HG03066 (cell line): ENCODE measurements around the gene PTPRU.
"Not testable (repeated sequence)": the region's sequence is repeated elsewhere in the genome, so short reads cannot be mapped to it uniquely, and the experiment has no call there.

ENCODE experiments used
- ATAC-seq: cut with Tn5 transposase; IDR thresholded peaks from one replicate; pipeline ENCODE4 v1.9.1; 2021; ENCODE audit warnings: low read depth; ENCODE audit not compliant: unreplicated experiment

PTPRU gene

DNA sequence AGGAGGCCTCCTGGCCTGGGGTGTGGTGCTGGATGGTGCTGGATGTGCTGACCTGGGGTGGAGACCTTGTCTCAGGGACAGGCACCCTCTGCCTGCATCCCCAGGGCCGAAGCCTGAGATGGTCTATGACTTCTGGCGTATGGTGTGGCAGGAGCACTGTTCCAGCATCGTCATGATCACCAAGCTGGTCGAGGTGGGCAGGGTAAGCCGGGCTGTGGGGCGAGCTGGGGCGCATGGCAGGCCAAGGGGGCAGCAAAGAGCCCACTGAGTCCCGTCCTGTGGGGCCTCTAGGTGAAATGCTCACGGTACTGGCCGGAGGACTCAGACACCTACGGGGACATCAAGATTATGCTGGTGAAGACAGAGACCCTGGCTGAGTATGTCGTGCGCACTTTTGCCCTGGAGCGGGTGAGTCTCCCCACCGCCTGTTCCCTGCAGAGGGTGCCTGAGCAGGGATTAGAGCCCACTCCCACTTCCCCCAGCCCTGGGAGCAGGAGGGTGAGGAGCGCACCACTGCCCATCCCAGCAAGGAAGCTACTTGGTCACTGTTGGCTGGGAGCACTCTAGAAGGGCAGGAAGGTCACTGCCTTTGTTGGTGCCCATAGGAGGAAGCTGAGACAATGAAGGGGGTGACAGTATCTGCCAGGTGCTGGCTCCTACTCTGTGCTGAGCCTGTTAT lies 75.2 kb downstream of the PTPRU start:
- ATAC-seq, result no peak

DNA sequence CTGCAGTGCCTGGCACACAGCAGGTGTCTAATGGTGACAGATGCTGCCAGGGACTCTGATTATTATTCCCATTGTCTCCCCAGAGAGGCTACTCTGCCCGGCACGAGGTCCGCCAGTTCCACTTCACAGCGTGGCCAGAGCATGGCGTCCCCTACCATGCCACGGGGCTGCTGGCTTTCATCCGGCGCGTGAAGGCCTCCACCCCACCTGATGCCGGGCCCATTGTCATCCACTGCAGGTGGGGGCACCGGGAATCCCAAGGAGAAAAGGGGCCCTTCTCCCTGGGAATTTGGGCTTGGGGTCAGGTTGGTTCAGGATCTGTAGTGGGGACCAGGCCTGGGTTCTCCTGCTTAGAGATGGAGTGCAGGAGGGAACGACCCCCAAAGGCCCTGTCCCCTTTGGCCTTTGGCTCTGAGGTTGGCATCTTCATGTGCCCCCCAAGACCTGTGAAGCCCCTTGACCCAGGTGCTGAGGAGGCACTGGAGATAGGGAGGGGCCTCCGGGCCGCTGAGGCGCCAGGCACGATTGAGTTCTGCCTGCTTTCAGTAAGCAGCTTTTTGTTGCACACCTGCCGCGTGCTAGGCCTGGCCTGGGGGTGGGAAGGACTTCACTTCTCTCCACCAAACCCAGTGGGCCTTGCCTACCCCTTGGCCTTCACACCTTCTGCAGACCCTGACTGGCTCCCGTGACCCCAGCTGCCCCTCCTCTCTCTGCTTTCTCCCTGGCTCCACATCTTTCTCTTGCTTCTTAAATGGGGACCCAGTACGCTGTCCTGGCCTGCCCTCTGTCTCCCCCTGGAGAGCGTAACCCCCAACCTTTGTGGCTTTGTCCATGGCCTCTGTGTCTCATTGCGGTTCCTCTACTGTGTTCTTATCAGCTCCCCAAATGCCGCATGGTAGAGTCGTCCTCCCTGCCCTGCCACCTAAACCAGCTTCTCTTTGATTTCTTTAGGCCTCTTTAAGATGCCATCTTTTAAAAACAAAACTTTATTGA lies 76.4 kb downstream of the PTPRU start:
- no peak for ATAC-seq

DNA sequence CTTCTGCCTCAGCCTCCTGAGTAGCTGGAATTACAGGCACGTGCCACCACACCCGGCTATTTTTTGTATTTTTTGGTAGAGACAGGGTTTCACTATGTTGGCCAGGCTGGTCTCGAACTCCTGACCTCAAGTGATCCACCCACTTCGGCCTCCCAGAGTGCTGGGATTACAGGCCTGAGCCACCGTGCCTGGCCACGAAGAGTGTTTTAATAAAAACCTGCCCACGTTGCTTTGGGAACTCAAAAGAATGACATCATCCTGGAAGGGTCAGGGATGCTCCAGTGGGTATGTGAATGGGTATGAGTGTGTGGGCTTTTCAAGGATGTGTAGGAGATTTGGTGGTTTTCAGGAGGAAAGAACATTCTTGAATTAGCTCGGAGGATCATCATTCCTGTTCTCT lies 78.4 kb downstream of the PTPRU start:
- not testable (repeated sequence) for ATAC-seq

DNA sequence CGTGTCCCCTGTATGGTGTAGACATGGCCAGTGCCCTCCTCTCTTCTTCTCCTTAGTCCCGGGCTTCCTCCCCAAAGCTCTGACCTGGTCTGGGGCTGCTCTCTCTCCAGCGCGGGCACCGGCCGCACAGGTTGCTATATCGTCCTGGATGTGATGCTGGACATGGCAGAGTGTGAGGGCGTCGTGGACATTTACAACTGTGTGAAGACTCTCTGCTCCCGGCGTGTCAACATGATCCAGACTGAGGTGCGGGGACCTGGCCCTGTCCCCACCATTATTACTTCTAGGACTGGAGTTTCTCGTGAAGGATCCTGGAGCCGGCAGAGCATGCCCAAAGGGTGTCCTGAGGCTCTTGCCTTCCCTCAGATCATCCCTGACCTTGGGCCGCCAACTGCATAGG lies 78.9 kb downstream of the PTPRU start:
- no peak for ATAC-seq

DNA sequence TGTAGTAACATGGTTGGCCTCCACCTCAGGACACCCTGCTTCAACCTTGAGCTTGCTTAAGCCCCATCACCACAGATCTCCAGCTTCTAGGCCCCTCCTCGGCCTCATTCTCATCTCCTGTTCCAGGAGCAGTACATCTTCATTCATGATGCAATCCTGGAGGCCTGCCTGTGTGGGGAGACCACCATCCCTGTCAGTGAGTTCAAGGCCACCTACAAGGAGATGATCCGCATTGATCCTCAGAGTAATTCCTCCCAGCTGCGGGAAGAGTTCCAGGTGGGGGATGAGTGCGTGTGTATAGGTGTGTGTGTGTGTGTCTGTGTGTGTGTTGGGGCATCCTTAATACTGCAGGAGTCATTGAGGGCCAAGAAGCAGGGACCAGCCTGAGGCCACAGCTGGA lies 79.6 kb downstream of the PTPRU start:
- ATAC-seq, result no peak

DNA sequence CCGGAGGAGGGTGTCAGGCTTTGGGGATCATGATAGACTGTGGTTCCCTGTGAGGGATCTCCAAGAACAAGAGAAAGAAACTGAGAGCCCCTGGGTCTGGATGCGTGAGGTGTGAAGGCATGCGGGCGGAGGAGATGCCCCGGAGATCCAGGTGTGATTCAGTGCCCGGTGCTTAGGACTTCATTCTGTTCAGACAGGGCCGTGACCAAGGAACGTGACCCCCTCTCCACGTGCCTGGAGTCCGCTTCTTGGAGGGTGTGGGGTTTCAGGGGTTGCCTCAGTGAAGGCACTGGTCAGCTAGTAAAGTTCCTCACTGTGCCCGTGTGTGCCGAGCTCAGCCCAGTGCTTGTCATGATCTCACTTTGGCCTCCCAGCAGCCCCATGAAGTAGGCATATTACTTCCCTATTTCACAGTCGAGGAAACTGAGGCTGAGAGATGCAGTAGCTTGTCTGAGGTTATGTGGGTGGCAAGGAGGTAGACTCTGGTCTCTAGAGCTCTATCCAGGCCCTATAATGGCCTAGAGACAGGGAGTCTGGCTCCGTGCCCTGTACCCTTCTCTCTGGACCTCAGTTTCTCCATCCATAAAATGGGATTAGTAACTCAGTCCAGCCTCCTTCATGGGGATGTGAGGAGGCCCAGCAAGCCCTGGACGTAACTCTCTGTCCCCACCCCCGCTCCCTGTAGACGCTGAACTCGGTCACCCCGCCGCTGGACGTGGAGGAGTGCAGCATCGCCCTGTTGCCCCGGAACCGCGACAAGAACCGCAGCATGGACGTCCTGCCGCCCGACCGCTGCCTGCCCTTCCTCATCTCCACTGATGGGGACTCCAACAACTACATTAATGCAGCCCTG lies 81.0 kb downstream of the PTPRU start:
- no peak for ATAC-seq

DNA sequence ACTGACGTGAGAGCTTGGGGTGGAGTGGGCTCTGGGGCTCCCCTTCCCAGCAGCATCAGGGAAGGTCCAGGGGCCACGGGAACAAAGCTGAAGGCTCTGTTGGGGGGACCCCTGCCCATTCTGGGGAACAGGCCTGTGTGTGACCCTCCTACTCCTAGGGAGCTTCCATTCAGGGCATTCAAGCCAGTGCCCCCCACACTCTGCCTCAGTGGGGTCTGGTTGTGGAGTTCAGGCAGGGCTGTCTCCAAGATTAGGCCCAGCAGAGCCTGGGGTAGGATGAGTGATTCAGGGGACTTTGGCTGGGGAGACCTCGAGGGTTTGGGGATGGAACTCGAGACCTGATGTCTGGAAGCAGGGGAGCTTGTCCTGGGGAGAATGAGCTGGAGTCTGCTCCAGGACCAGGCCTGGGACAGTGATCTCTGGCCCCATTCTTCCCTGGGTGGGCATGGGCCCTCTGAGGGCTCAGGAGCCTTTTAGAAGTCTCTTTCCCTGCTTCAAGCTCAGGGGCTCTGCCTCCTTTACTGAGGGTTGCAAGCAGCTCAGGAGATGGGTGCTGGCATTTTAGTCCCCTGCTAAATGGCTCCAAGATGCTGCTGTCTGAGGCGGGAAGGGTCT lies 81.7 kb downstream of the PTPRU start:
- no peak for ATAC-seq

DNA sequence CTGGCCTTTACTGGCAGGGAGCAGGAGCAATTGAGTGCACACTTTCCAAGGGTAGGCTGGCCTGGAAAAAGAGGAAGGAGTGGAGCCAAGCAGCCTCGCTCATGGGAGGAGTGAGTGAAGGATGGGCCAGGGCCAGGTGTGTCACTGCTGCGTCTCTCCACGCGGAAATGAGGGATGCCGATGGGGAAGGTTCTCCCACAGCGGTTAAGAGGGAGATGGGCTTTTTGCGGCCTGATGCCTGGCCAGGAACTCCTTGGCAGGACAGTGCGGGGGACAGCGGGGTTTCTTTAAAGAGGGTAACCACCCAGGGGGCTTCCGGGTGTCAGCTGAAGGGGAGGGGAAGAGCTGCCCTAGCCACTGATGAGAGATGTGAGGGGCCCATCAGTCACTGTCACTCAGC lies 82.4 kb downstream of the PTPRU start:
- ATAC-seq, result no peak

DNA sequence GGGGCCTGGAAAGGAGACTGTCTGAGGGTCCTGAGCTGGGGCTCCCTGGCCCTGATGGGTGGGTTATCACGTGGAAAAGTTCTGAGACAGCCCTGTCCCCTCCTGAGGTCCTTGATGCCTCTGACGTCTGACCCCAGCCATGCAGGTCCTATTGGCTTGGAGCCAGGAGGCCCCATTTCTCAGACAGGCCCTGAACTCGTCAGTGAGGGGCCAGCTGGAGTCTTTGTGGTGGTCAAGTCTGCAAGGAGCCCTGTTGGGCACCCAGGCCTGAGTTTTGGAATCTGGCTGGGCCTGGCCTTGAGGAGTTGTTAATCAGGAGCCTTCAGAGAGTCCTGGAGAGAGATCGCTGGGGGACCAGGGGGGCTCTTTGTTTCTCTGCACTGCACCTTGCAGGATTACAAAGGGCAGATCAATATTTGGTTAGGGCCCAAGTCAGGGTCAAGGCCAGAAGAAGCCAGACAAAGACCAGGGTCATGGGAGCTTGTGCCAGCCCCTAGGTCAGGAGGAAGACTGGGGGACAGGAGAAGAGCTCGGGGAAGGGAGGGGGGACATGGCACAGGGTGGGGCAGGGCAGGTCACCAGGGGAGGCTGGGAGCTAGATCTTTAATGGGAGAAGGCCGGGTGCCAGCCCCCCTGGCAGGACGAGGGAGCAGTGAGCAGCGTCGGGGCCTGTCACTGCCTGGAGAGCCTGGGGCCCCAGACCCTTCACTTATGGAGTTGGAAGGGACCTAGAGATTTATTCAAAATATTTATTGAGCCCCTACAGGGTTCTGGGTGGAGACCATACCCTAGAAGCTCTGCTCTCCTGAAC lies 83.2 kb downstream of the PTPRU start:
- no peak for ATAC-seq

DNA sequence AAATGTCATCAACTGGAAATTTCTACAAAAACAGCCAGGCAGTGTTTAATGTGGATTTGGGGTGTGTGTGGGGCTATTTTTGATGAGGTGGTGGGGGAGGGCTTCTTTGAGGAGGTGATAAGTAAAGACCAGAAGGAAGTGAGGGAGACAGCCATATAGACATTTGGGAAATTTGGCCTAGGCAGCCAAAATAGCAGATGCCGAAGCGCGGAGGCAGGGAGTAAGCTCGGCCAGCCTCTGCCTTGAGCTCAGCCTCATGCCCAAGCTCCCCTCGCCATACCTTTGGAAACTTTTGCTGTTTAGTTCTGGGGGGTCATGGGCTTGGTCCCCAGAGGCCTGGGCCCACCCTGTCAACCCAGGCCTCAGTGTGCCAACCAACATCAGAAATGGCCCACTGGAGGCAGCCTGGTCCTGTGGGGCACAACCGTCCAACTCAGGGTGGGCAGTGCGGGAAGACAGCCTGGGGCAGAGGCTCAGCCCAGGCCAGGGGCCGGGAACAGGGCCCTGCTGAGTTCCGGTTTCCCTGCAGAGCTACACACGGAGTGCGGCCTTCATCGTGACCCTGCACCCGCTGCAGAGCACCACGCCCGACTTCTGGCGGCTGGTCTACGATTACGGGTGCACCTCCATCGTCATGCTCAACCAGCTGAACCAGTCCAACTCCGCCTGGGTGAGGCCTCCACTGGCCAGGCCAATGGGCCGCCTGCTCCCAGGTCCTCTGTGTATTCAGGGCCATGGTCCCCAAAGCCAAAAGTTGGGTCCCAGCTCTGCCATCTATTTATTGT lies 84.0 kb downstream of the PTPRU start:
- ATAC-seq, result no peak

DNA sequence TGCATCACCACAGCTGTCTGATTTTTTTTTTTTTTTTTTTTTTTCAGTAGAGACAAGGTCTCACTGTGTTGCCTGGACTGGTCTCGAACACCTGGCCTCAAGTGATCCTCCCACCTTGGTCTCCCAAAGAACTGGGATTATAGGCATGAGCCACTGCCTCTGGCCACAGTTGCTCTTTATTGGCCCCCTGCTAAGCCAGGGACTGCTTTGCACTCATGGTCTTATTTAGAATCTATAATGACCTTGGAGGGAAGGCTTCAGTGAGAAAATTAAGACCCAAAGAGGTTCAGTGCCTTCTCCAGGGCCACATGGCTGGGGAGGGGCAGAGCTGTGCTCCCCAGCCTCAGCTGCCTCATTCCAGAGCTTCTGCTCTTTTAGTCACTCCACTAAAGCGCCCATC lies 84.9 kb downstream of the PTPRU start:
- no peak for ATAC-seq

DNA sequence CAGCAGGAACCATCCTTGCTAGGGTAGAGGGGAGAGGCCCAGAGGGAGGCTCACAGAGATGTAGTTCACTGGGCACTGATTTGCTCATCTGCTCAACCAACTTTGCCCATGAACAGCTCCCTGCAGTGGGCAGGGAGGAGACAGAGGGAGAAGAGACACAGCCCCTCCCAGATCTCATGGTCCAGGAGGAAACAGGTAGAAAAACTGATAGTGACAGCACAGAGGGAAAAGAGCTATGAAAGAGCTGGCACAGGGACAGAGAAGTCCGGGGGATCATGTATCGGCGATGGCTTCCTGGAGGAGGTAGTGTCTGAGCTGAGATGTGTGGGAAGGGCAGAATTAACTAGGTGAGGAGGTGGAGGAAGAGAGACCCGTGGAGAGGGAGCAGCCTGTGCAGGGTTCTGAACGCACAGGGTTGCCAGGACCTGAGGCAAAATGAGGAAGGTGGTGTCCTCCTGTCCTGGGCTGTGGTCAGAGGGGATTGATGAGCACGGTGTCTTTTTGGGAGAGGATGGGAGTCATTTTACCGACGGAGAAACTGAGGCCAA lies 85.9 kb downstream of the PTPRU start:
- no peak for ATAC-seq

DNA sequence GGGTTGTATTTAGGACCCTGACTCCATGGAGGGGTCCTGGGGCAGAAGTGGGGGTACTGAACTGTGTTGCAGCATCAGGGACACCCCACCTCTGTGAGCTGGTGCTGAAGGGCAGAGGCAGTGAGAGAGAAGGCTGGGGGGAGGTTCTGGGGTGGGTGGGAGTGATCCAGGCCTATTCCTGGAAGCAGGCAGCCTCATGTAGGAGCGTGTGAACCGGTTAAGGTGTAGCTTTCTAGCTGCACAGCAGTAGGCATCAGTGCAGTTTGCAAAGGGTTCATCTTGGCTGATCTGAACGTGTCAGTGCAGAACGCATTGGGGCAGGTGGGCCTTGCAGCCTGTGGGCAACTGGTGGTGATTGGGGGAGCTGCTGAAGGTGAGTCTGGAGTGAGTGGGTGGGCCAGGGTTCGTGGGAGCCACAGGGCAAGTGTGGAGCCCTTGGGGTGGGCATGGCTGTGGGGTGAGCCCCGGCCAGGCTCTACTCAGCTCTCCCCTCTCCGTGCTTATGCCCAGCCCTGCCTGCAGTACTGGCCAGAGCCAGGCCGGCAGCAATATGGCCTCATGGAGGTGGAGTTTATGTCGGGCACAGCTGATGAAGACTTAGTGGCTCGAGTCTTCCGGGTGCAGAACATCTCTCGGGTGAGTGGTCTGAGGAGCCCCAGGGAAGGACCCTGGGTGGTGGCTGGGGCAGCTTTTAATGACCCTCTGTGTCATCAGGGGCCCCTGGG lies 86.7 kb downstream of the PTPRU start:
- ATAC-seq, result no peak

DNA sequence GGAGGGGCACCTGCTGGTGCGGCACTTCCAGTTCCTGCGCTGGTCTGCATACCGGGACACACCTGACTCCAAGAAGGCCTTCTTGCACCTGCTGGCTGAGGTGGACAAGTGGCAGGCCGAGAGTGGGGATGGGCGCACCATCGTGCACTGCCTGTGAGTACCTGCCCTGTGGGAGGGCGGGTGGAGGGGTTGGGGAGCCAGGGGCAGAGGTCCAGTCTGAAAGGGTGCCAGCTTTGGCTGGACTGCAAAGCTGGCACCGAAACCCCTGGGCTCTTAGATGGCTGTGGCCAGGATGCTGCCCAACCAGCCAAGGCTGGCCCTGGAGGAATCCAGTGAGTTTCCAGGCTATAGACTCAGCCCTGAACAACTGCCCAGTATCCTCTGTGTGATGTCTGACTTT lies 87.3 kb downstream of the PTPRU start:
- no peak for ATAC-seq

DNA sequence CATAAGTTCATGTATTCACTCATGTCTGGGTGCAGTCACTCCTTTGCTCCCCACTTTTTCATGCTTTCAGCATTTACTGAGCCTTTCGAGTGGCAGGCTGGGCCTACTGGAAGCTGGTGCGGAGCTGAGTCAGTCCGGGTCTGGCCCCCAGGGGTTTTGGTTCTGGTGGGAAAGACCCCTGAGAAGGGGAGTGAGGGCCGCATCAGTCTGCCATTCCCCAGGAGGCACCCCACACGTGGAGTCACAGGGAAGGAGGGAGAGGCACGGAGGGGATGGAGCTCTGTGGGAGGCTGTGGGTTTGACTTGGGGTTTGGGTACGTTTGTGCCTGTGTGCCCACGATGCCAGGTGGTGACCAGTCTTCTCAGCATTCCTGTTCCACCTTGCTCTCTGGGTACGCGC lies 87.9 kb downstream of the PTPRU start:
- ATAC-seq, result no peak

DNA sequence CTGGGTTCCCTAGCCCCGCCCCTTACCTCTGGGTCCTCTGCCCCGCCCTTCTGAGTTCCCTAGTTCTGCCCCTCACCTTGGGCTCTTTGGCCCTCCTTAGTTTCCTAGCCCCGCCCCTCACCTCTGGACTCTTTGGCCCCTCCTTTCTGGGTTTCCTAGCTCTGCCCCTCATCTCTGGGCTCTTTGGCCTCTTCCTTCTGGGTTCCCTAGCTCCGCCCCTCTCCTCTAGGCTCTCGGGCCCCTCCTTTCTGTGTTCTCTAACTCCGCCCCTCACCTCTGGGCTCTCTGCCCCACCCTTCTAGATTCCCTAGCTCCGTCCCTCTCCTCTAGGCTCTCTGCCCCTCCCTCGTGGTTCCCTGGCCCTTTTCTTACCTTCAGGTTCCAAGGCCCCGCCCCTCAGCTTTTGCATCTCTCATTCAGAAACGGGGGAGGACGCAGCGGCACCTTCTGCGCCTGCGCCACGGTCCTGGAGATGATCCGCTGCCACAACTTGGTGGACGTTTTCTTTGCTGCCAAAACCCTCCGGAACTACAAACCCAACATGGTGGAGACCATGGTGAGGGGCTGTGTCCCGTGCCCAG lies 88.5 kb downstream of the PTPRU start:
- no peak for ATAC-seq

DNA sequence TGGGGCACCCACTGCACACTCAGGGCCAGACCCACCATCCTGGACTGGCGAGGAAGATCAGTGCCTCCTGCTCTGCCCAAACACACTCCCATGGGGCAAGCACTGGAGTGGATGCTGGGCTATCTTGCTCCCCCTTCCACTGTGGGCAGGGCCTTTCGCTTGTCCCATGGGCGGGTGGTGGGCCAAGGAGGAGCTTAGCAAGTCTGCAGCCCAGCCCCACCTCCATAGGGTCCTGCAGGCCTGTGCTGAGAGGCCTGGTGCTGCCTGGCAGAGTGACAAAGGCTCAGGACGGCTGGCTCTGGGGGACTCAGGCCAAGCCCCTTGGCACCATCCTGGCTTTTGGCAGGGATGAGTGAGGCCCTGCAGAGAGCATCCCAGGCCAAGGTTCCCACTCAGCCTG lies 89.4 kb downstream of the PTPRU start:
- ATAC-seq, result no peak

DNA sequence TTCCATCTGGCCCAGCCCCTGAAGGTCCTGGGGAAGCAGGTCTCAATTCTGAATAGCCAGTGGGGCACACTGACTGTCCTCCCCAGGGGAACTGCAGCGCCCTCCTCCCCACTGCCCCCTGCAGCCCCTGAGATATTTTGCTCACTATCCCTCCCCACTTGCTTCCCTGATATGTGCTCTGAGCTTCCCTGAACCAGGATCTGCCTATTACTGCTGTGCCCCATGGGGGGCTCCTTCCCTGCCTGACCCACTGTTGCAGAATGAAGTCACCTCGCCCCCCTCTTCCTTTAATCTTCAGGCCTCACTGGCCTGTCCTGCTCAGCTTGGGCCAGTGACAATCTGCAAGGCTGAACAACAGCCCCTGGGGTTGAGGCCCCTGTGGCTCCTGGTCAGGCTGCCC lies 89.8 kb downstream of the PTPRU start:
- no peak for ATAC-seq
